ENCODE measurements around the gene MSX1.

The MSX1 gene

DNA sequence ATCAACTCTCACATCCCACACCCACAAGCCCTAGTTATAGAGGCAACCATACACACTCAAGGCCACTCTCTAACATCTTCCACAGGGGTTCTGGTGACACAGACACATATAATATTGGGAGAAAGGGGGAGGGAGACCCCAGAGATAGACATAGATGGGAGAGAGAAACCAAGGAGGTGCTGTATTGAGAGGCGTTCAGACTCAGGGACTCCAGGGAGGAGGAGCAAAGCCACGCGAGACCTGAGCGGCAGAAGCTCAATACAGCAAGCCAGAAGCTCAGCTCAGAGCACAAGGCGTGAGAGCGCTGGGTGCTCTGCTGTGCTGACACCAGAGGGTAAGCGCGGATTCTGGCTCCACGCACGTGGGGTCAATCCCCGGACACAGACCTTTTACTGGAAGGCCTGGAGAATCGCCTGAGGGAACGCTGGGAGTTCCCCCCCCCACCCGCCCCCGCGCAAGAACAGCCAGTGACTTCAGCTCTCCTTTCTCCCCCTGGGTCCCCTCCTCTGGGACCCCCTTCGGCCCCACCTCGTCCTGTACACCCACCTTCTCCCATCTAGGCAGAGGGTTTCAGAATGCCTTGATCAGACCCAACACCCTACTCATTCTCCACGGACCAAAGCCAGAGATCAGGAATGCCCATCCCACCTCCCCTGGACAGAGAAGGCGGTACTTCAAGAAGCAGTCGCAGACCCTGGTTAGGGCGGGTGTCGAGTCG, 8.7 kb downstream of the MSX1 start:
- no peak for DNase-seq (ENCODE audit: low read depth, low spot score)
- H3K27ac ChIP-seq = no peak overlapping the region

DNA sequence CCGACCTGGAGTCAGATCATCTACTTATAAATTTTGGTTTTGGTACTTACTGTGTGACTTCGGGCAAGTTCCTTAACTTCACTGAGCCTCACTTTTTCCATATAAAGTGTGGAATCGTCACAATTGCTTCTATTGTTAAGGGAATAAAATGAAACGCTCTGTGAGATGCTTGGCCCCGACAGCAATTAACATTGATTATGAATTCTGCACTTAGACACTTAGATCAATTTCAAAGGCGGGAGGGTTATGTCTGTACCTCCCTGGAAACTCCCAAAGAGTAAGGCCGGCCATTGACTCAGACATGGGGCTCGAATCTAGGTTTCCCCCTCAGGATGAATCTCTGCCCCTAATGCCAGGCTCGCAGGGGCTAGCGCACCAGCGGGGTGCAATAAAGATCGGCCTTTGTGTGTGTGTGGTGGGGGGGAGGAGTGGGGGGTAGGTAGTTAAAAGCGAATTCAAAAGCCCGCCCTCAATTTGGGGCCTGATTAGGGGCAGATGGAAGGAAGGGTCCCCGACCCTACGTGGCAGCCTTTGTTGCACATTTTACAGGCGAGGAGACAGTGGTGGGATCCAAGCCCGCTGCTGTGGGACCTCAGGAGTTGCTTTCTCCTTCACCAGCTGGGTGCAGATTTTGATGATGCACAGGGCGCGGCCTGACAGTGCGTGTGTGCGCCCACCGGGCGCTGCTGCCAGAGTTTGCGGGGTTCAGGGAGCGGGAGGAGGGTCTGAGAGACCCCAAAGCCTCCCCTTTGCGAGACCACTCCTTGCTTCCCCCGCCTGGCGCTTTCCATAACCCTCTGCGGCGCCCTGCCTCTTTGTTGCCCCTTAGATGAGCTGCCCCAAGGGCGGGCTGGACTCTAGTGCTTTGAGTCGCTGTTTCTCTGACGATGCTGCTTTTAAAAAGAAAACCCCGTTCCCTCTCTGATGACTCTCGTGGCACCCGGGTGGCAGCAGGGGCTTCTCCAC, 9.6 kb downstream of the MSX1 start:
- H3K27ac ChIP-seq = no peak overlapping the region

DNA sequence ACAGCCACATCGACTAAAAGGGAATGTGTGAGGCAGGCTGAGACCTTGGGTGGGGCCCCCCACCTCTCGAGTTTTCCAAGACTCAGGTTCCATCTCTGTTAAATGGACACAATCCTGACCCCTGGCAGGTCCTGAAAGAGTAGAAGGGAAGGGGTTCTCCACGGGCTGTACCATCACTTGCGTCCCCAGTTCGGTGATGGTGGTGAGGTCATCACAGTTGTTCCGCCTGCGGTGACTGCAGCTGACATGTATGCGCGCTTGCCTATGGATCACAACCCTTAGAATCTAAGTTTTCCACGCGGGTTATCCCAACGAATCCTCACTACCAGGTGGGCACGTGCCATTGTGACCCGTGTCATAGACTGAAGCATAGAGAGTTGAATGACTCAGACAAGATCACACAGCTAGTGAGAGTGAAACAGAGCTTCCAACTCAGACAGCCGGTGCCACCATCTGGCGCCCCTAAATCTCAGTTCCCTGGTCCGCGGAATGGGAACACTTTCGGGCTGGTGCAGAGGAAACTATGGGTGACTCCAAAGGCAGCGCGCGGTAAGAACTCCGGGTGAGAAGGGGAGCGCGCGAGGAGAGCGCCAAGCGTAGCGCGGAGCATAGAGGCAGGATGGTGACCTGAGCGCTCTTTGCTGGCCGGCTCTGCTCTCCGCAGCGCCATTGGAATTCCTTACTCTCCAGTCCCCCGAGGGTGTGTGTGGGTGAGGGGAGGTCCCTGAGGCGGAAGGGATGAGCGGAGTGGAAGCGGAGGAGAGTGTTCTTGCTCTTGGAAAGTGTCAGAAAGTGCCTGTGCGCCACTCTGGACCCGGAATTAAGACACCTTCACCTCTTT, 10.5 kb downstream of the MSX1 start:
- no peak overlapping the region for H3K27ac ChIP-seq
- no peak for DNase-seq (ENCODE audit: low read depth, low spot score)

More for the DNA sequence above, 9.6 kb downstream of the MSX1 start:
- DNase-seq (ENCODE audit: low read depth, low spot score) = no peak

DNA sequence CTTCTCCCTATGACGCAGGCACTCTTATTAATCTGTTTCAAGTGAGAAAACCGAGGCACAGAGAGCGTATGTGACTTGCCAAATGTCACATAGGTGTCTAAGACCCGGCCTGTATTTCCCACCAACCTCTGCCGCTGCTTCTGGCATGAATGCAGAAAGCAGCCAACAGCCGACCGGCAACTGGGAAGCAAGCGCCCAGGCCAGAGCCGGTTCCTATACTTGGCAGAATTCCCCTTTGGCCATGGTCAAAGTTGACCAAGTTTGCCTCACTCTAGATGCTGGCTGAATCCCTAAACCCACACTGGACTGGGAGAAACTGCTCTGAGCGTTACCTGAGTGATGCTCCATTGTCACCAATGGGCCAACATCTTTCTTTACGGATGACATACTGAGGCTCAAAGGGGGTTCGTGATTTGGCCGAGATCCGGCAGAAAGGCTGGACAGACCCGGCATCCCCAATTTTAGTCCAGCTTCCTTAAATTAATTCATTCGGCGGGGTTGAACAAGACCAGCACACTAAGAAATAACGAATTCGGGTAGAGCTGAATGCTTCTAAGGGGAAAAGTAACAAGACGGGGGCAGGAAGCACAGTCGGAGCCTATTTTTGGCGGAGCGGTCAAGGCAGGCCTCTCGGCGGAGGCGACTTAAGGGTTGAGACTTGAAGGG, 11.2 kb downstream of the MSX1 start:
- H3K27ac ChIP-seq = no peak overlapping the region
- no peak for DNase-seq (ENCODE audit: low read depth, low spot score)

- DNase-seq (ENCODE audit: low read depth, low spot score) = no peak
Measured at GRCh38 chr4:4871242-4871572, 11.7 kb downstream of the MSX1 start.

GRCh38 chr4:4871573-4872313, 12.3 kb downstream of the MSX1 start:
- no peak overlapping the region for H3K27ac ChIP-seq
- DNase-seq (ENCODE audit: low read depth, low spot score) = no peak

More at GRCh38 chr4:4871242-4871572, 11.7 kb downstream of the MSX1 start:
- no peak overlapping the region for H3K27ac ChIP-seq

GRCh38 chr4:4872314-4872903, 12.9 kb downstream of the MSX1 start:
- H3K27ac ChIP-seq = no peak overlapping the region
- DNase-seq (ENCODE audit: low read depth, low spot score) = no peak

- H3K27ac ChIP-seq = no peak overlapping the region
- no peak for DNase-seq (ENCODE audit: low read depth, low spot score)
Measured at GRCh38 chr4:4873203-4873602, 13.7 kb downstream of the MSX1 start.

GRCh38 chr4:4874254-4874653, 14.8 kb downstream of the MSX1 start:
- no peak for DNase-seq (ENCODE audit: low read depth, low spot score)
- H3K27ac ChIP-seq = no peak overlapping the region

DNA sequence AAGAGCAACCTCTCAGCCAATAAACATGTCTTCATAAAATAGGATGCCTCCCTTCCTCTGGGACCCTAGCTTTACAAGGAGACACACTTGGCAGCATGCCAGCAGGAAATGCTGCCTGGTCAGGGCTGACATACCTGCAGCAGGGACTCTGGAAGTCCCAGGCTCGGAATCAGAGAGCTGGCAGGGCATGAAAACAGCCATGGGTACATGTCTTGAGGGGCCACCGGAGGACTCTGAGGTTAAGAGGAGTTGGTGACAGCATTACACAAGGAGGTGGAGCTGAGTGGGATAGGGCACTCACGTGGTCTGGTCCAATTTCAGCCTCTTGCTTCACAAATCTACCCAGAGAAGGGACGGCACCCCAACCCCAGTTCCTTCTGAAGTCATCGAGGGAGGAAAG, 15.7 kb downstream of the MSX1 start:
- H3K27ac ChIP-seq = no peak overlapping the region
- no peak for DNase-seq (ENCODE audit: low read depth, low spot score)

- no peak overlapping the region for H3K27ac ChIP-seq
- no peak for DNase-seq (ENCODE audit: low read depth, low spot score)
Measured at GRCh38 chr4:4875611-4876010, 16.1 kb downstream of the MSX1 start.

DNA sequence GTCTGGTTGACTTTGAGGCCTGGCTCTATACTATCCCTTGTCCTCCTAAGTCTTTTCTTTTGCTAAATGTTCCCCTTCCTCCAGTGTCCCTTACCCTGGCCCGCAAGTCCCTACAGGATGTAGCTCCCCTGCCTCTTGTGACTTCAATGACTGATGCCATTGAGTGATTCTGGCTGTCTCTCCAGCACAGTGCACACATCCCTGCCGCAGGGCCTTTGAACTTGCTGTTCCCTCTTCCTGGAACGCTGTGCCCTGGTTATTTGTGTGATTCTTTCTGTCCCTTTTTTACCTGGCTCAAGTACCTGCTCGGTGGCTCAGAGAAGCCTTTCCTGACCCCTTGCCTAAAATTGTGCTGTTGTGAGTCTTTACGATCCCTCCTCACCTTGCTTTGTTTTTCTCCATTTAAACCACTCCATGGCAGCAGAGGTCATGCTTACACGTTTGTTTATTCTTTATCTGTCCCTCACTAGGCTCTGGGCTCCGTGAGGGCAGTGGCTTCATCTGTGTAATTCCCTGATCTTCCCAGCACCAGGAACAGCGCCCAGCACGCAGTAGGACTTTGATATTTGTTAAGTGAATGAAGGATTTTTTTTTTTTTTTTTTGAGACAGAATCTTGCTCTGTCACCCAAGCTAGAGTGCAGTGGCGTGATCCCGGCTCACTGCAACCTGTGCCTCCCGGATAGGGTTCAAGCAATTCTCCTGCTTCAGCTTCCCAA, 17.6 kb downstream of the MSX1 start:
- H3K27ac ChIP-seq = no peak overlapping the region
- DNase-seq (ENCODE audit: low read depth, low spot score) = no peak

- DNase-seq (ENCODE audit: low read depth, low spot score) = no peak
- H3K27ac ChIP-seq = no peak overlapping the region
Measured at GRCh38 chr4:4880492-4880891, 21.0 kb downstream of the MSX1 start.

DNA sequence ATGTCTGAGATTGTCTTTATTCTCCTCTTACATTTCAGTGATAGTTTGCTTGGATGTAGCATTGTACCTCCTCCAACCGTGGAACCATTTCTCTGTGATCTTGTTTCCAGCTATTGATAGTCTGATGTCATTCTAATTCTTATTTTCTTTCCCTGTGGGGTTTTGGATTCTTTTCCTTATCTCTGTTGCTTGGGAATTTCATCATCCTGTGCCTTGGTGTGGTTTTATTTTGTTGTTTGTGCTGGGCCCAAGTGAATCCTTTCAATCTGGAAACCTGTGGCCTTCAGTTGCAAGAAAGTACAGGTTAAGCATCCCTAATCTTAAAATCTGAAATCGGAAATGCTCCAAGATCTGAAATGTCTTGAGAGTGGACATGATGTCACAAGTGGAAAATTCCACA, 22.0 kb downstream of the MSX1 start:
- no peak overlapping the region for H3K27ac ChIP-seq
- no peak for DNase-seq (ENCODE audit: low read depth, low spot score)

- no peak for DNase-seq (ENCODE audit: low read depth, low spot score)
- H3K27ac ChIP-seq = no peak overlapping the region
Measured at GRCh38 chr4:4884611-4885010, 25.1 kb downstream of the MSX1 start.

DNA sequence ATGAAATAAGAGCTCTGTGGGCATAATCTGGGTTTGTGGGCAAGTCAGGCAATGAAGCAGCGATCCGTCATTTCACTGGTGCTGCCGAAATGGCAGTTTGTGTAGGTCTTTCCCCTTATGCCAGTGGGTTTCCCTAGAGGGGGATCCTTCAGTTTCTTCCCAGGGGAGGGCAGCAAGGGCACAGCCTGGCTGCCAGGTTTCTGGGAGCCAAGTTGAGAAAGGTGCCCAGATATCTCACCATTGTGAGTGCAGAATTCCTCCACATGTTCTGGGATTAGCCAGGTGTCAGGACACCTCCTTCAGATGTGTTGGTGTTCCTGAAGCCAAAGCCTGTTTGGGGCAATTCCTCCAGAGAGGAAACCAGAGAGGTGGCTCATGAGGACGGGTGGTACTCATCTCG, 28.0 kb downstream of the MSX1 start:
- H3K27ac ChIP-seq = no peak overlapping the region
- no peak for DNase-seq (ENCODE audit: low read depth, low spot score)

- no peak for DNase-seq (ENCODE audit: low read depth, low spot score)
Measured at GRCh38 chr4:4888695-4889094, 29.2 kb downstream of the MSX1 start.

GRCh38 chr4:4889781-4890180, 30.3 kb downstream of the MSX1 start:
- no peak overlapping the region for H3K27ac ChIP-seq
- no peak for DNase-seq (ENCODE audit: low read depth, low spot score)

More at GRCh38 chr4:4888695-4889094, 29.2 kb downstream of the MSX1 start:
- no peak overlapping the region for H3K27ac ChIP-seq

All from epithelial cell of prostate (primary cell).